Measurements from ENCODE around the gene MS4A15. TPM values are rescaled to one million over a fixed set of nuclear protein-coding genes. Genes with fewer than 3 reads are reported as not detected.

The MS4A15 gene
- total RNA-seq, 4 donors from 2014 or later, result not detected

GRCh38 chr11:60825118-60825517 lies 68.5 kb downstream of the MS4A15 start:
- intact Hi-C loops (cut with DNase I; ENCODE audit: low total_unique reads), result loop anchor here (10.0 kb wide), 1 partner anchor 360 kb away; no protein-coding TSS in a partner anchor
- no peak for DNase-seq (ENCODE audit: low spot score in 2 of 2)
- H3K4me3 ChIP-seq (ENCODE audit: low read depth, poor library complexity, severe bottlenecking), result no peak overlapping the region
- TF ChIP-seq POLR2A (IDR thresholded peaks at IDR 0.05) (no peak), CTCF (IDR thresholded peaks at IDR 0.05) (no peak)
- WGBS, 2 donors, result 73 to 86% methylated on average over 5 of the region's 5 CpGs

DNA sequence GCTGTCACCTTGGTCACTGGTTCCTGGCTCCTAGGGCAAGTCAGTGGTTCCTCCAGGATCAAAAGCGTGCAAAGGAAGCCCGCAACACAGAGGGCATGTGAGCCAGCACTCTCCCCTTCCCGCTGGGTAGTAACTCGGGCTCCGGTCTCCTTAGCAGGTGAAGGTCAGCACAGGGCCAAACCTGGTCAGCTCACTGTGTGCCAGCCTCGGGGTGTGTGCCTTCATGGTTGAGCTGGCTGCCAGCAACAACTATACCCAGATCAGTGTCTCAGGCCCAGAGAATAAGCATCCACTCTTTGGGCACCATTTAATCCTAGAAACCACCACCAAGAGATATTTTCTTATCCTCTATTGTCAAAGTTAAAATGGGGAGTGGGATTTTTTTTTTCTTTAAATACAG lies 69.1 kb downstream of the MS4A15 start:
- WGBS, 2 donors, result 73 to 93% methylated on average over 6 of the region's 6 CpGs
- no peak overlapping the region for H3K4me3 ChIP-seq (ENCODE audit: low read depth, poor library complexity, severe bottlenecking)
- no peak for TF ChIP-seq POLR2A (IDR thresholded peaks at IDR 0.05)
- no peak for TF ChIP-seq CTCF (IDR thresholded peaks at IDR 0.05)
- DNase-seq (ENCODE audit: low spot score in 2 of 2), result no peak
- intact Hi-C loops (cut with DNase I; ENCODE audit: low total_unique reads), result loop anchor here (10.0 kb wide), 1 partner anchor 359 kb away; no protein-coding TSS in a partner anchor

Other genes with a start within 250 kb of the MS4A15 start
- not detected for gene MS4A13, start 241.5 kb upstream of the MS4A15 start, total RNA-seq
- gene MS4A8, start 57.3 kb upstream of the MS4A15 start, total RNA-seq, result not detected
- gene MS4A18, start 32.1 kb upstream of the MS4A15 start, total RNA-seq, result not detected
- gene MS4A10, start 28.5 kb downstream of the MS4A15 start, total RNA-seq, result not detected
- gene CCDC86, start 85.2 kb downstream of the MS4A15 start, total RNA-seq, result 10 to 100 TPM; 19.2 to 43.8 (median 21.8) TPM
- under 1 TPM; 0.13 to 0.64 (median 0.32) TPM for gene PTGDR2, start 99.1 kb downstream of the MS4A15 start, total RNA-seq
- gene ZP1, start 110.7 kb downstream of the MS4A15 start, total RNA-seq, result under 1 TPM in 2 of 4 donors, not detected in 2; 0.25 to 0.26 TPM
- 100 to 1,000 TPM in 3 of 4 donors, 10 to 100 TPM in 1; 75.3 to 119 (median 108) TPM for gene PRPF19, start 149.7 kb downstream of the MS4A15 start, total RNA-seq
- gene TMEM109, start 157.3 kb downstream of the MS4A15 start, total RNA-seq, result 100 to 1,000 TPM in 1 of 4 donors, 10 to 100 TPM in 3; 62.1 to 101 (median 81.8) TPM
- 10 to 100 TPM in 1 of 4 donors, 1 to 10 TPM in 3; 2.9 to 13.7 (median 5.3) TPM for gene TMEM132A, start 167.6 kb downstream of the MS4A15 start, total RNA-seq
- gene SLC15A3, start 195.3 kb downstream of the MS4A15 start, total RNA-seq, result 1 to 10 TPM; 4.4 to 7.4 (median 5.4) TPM
- 1 to 10 TPM in 3 of 4 donors, under 1 TPM in 1; 0.42 to 2.7 (median 1.8) TPM for gene CD6, start 214.8 kb downstream of the MS4A15 start, total RNA-seq